HG03280 (cell line): ENCODE measurements around the gene ANO4.

ENCODE experiments used
- ATAC-seq: cut with Tn5 transposase; IDR thresholded peaks from one replicate; pipeline ENCODE4 v1.9.1; 2021; ENCODE audit warnings: mild to moderate bottlenecking, moderate library complexity; ENCODE audit not compliant: unreplicated experiment

Gene ANO4

DNA sequence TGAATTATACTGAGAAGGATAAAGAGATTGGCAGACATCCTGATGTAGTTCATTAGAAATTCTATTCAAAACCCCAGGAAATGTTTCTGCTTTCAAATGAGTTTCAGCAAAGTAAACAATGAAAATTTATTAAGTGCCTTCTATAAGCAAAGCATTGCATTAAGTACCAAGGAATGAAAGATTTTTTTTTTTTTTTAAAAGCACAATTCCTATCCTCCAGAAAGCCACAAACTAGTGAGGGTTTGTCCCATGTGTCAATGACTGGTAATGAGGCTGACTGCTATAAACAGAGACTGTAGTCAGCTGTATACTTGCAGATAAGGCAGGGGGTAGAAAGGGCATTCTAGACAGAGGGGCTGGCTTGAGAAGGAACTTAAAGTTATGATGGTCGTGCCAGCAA is 6.7 kb downstream of the ANO4 start:
- ATAC-seq = no peak

DNA sequence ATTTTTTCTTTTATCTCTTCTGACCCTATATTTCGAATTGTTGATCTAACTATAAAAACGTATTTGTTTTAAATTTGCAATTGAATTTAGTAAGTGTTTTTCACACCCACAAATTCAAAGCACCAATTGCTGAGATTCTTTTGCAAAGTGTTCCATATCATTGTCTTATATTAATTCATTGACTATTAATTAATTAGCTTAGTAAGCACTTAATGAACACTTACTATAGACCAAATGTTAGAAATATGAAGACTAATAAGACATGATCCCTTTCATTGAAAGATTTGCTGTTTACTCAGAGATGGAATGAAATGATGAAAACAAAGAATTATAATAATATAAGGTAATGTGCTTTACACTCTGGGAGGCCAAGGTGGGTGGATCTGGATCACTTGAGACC is 14.2 kb downstream of the ANO4 start:
- ATAC-seq = no peak

GRCh38 chr12:100820314-100820713 is 25.7 kb downstream of the ANO4 start:
- no peak for ATAC-seq

- ATAC-seq = no peak
Observed at GRCh38 chr12:100823963-100824362, 29.4 kb downstream of the ANO4 start.

DNA sequence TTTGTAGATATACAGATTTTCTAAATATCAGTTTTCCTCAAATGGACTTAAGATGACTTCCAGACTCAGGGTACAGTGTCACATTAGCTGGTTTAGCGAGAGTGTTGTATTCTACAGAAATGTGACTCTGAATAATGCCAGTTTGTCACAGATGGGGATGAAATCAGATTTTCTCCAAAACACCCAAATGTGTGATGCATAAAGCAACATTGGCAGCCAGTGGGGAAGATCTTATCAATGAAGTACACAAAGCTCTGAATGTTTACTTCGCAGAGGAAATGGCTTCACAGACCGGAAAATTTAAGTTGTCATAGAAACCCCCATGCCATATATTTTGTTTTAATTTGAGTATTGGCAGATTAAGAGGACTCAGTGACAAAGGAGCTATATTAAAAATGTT is 29.9 kb downstream of the ANO4 start:
- no peak for ATAC-seq

DNA sequence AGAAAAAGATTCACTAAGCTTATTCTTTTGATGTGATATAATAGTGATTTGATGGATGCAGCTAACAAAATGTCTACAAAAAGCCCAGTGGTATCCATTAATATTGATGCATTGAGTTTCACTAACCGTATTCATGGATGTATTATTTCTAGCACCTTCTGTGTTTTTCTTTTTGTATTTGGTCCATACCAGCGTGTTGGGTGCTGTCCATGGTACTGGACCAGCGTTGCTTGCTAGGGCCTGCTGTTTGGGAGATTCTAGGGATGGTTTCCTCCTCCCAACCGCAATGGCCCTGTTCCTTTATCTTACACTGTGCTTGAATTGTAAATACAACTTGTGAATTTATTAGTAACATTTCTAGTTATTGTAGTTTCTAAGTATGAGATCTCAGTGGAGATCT is 31.7 kb downstream of the ANO4 start:
- no peak for ATAC-seq

- no peak for ATAC-seq
Observed at GRCh38 chr12:100827901-100828520, 33.4 kb downstream of the ANO4 start.

- ATAC-seq = no peak
Observed at GRCh38 chr12:100830003-100830795, 35.6 kb downstream of the ANO4 start.

- no peak for ATAC-seq
Observed at GRCh38 chr12:100833282-100833681, 38.7 kb downstream of the ANO4 start.

- ATAC-seq = no peak
Observed at GRCh38 chr12:100840748-100841147, 46.2 kb downstream of the ANO4 start.

GRCh38 chr12:100842156-100842555 is 47.6 kb downstream of the ANO4 start:
- ATAC-seq = no peak

DNA sequence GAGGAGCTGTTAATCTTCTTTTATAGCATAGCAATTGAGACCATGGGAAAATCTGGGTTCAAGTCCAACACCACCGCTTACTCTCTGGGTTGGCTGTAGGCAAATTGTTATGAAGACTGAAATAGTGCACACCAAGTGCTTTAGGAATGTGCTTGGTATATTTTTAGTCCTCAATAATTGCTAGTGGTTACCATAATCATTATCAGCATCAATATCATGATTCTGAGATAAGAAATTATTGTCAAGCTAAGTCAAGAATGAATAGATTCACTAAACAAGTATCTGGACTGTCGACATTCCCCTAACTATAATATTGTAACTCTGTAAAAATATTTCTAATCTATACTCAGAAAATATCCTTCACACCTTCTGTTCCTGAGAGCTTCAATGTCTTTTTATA is 48.5 kb downstream of the ANO4 start:
- no peak for ATAC-seq

- ATAC-seq = no peak
Observed at GRCh38 chr12:100845095-100845494, 50.5 kb downstream of the ANO4 start.

DNA sequence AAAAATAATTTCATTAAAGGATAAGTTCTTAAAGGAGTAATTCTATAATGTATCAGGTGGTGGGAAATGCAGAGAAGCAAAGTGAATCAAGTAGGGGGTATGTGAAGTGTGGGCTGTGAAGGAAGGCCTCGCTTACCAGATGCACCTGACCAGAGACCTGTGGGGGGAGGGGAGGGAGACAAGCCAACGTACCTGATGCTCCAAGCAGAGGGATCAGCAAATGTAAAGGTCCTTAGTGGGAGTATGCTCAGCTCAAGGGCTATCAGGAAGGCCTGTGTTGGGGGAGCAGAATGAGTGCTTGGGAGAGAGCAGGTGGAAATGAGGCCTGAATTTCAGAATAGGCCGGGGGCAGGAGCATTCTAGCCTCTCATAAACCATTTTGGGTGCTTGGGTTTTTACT is 57.1 kb downstream of the ANO4 start:
- no peak for ATAC-seq

DNA sequence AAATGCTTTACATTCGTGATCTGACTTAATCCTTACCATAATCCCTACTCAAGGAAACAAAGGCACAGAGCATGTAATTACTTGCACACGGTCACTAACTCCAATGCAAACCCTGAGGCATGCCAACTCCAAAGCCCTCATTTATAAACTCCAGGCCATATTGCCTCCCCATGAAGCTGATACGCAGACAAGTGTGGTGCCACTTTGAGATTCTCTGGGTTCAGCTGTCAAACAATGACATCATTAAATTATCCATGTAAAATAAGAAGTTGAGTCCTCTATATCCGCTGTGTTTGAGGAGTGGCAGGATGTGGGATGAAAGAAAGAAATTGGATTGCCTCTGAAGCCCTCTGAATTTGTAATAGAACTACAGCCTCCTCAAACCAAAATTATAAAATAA is 62.8 kb downstream of the ANO4 start:
- ATAC-seq = no peak

DNA sequence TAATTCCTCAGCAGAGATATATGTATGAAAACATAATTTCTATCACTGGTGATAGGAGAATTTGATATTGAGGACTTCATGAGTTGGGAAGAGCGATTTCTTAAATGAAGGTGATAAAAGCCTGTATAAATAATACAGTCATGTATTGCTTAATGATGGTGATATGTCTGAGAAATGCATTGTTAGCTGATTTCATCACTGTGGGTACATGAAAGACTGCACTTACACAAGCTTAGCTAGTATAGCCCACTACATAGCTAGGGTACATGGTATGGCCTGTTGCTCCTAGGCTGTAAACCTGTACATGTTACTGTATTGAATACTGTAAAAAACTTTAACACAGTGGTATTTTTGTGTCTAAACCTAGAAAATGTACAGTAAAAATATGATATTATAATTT is 63.4 kb downstream of the ANO4 start:
- no peak for ATAC-seq

- ATAC-seq = no peak
Observed at GRCh38 chr12:100858656-100859055, 64.1 kb downstream of the ANO4 start.

DNA sequence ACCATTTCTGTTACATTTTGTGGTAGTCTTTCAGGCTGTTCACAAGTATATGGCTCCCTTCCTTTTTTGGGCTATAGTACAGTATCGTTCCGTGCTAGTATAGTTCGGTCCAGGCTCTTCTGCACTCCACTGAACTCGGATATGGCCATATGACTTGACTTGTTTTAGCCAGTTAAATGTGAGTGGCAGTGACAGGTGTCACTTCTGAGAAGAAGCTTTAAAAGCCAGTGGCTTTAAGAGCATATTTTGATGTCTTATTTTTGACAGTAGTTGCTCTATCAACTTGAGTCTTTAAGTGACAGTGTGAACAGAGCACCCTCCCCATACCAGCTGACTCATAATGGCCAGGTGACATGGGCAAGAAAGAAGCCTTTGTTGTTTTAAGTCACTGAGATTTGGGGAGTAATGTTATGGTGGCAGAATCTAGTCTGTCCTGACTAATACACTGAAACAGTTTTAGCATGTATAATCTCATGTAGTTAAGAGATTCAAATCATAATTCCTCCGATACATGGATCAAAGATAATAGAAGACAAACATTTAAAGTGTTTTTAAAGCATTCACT is 64.6 kb downstream of the ANO4 start:
- no peak for ATAC-seq

DNA sequence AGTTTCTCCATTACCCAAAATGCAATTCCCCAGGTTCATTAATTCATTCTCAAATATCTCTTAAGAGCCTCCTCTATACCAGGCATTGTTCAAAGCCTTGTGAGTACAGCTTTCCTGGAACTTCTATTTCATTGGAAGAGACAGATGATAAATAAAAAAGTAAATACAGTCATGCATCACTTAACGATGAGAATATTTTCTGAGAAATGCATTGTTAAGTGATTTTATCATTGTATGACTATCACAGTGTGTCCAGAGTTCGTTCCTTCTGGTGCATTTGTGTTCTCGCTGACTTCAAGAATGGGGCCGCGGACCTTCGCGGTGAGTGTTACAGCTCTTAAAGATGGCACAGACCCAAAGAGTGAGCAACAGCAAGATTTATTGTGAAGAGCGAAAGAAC is 66.0 kb downstream of the ANO4 start:
- no peak for ATAC-seq

- no peak for ATAC-seq
Observed at GRCh38 chr12:100862676-100863075, 68.1 kb downstream of the ANO4 start.

DNA sequence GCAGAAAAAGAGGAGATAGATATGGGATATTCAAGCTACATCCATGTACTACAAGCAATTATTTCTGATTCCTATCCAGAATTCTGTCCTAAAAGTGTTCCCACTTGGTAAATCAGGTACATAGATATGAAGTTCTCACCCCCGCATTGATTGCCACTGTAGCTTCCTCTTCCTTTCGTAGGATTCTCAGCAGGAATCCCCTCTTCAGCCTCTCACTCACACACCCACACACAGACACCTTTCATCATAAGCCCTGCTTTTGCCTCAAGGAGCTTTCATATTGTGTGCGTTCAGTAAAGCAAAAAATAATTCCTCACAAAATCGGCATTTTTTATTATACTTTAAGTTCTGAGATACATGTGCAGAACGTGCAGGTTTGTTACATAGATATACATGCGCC is 69.8 kb downstream of the ANO4 start:
- ATAC-seq = no peak

DNA sequence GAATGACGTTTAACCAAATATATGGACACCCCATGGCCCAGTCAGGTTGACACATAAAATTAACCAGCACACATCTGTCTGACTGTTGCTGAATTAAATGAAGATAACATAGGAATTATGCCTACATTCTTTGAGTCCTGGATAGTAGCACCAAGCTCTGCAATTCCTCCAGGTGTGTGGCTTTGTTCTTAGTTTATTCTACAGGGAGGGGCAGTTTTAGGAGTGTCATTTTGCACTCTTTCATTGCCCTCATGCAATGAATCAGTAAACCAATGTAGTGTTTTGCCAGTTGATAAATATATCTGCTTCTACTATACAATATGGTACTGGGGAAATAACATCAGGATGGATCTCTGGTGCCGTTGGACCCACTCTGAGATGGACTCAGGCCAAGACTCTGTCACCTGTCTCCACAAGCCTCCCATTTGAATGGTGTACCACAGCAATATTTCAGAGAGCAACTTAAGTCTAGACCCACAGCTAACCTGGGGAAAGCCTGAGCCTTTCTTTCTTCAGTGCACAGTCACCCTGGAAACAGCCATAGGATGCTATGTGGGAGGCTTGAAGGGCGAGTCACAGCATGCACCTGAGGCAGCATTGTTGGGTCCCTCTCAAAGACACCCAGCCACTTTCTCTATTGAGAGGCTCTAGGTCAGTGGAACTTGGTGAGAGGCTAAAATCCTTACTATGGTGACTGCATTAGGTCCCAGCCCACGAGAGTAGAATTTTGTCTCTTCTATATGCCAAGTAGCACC is 73.2 kb downstream of the ANO4 start:
- ATAC-seq = no peak
